ENCODE measurements around the gene CFAP141. TPM values are rescaled to one million over a fixed set of nuclear protein-coding genes. Genes with fewer than 3 reads are reported as not detected.
"Not testable (repeated sequence)": the region's sequence is repeated elsewhere in the genome, so short reads cannot be mapped to it uniquely, and the experiment has no call there.

Gene CFAP141
- not detected for polyA plus RNA-seq (2012; ENCODE audit: low read depth, missing spikeins)

DNA sequence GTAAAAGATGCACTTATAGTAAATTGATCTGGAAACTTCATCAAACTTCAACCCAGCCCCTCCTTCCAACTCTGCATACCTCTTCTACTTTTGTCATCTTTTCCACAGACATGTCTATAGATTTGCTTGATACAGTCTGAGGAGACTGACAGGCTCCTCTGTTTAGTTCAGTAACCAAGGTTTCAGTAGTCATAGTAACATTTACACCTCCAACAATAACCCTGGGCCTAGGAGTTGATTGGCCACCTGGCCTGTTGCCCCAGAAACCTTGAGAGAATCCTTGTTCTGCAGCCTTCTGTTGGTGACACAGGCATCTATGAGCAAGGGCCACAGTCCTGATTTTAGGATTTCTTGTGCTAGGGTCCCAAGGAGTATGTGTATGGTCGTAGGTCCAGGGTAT, at the start of gene CFAP141:
TSS of gene CFAP141 (minus strand) at position 138 of the 400 bp plus-strand sequence. CDS start at position 112, 26 bp downstream.
- DNase-seq (ENCODE audit: insufficient read length, low spot score) (no peak), FAIRE-seq (no peak)
- TF ChIP-seq TAF1 (IDR thresholded peaks at IDR 0.05; ENCODE audit: low read depth, low read length) = no peak
- no peak for TF ChIP-seq POLR2A (IDR thresholded peaks at IDR 0.05; ENCODE audit: low read depth, low read length)
- TF ChIP-seq POLR2AphosphoS5 (IDR thresholded peaks at IDR 0.05; ENCODE audit: low read depth, low read length) = no peak
- TF ChIP-seq SPI1 (IDR thresholded peaks at IDR 0.05; ENCODE audit: low read depth, low read length) = no peak
- TF ChIP-seq PAX5 (IDR thresholded peaks at IDR 0.05; ENCODE audit: insufficient read depth, low read length, severe bottlenecking) = no peak
- no peak for TF ChIP-seq POU2F2 (IDR thresholded peaks at IDR 0.05; ENCODE audit: low read depth, low read length)

DNA sequence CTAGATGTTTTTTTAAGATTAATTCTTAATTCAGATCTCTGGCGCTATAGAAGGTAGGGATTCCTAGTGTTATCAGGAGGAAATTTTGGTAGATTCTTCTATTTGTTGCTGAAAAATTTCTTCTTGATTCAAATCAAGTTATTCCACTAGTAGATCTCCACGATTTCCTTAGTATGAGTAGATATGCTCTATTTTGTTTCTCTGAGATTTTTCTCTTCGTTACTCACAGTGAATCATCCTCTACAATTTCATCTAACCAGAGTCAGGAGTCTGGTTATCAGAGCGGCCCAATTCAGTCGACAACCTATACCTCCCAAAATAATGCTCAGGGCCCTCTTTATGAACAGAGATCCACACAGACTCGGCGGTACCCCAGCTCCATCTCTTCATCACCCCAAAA, 47.5 kb upstream of the CFAP141 start:
- DNase-seq (ENCODE audit: insufficient read length, low spot score) (no peak), FAIRE-seq (no peak)
- no peak for TF ChIP-seq POLR2AphosphoS5 (IDR thresholded peaks at IDR 0.05; ENCODE audit: low read depth, low read length)
- TF ChIP-seq POLR2A (IDR thresholded peaks at IDR 0.05; ENCODE audit: low read depth, low read length) = no peak
- no peak for TF ChIP-seq PAX5 (IDR thresholded peaks at IDR 0.05; ENCODE audit: insufficient read depth, low read length, severe bottlenecking)
- TF ChIP-seq POU2F2 (IDR thresholded peaks at IDR 0.05; ENCODE audit: low read depth, low read length) = no peak
- TF ChIP-seq TAF1 (IDR thresholded peaks at IDR 0.05; ENCODE audit: low read depth, low read length) = no peak
- no peak for TF ChIP-seq SPI1 (IDR thresholded peaks at IDR 0.05; ENCODE audit: low read depth, low read length)

DNA sequence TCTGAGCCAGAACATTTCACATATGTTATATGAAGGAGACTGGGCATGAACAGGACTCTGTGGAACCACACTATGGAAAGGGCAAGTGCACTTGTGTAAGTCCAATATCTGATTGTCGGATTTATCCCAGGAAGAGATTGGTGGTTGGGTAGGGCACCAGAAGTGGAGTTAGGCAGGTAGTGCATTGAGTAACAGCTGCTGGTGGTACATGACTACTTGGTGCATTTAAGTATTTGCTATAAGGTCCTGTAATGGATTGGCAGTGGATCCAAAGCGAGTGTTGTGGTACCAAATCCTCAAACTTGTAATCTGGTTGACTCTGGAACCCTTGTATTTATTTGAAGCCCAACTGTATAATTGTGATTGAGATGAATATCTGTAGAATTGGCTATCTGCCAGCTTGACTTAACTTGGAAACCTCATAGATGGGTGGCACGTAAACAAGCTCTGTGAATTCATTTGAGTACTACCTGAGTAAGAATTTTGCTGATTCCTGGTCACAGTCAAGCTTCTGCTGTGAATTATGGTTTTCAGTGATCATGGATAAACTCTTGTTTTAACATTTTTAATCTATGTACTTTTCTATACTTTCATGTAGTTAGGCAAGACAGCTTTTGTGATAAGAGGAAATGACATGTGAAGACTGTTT, 35.7 kb upstream of the CFAP141 start:
- TF ChIP-seq SPI1 (IDR thresholded peaks at IDR 0.05; ENCODE audit: low read depth, low read length) (no peak), POLR2A (IDR thresholded peaks at IDR 0.05; ENCODE audit: low read depth, low read length) (no peak), POU2F2 (IDR thresholded peaks at IDR 0.05; ENCODE audit: low read depth, low read length) (no peak), POLR2AphosphoS5 (IDR thresholded peaks at IDR 0.05; ENCODE audit: low read depth, low read length) (no peak), TAF1 (IDR thresholded peaks at IDR 0.05; ENCODE audit: low read depth, low read length) (no peak), PAX5 (IDR thresholded peaks at IDR 0.05; ENCODE audit: insufficient read depth, low read length, severe bottlenecking) (no peak)
- FAIRE-seq = no peak

DNA sequence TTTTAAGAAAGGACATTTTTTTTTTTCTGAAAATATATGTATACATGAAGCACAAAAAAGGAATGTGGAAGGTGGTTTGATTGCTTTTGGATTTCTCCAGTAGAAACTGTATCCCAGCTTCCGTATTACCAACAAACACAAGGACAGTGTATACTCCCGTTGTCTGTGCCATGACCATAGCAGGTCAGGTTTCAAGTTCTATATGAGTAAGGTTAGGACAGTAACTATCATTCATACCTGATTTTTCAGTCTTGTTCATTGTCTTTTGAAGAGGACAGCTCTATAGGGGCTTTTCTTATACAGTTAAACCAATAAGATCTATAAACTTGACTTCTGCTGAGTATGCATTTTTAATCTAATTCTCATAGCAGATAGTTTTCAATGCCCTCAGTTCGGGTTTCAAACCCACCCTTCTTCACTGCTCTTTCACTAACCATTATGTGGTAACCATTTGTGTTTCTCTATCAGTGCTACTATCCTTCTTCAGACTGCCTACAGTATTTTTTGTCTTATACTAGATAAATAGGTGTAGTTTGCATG, 34.2 kb upstream of the CFAP141 start:
- TF ChIP-seq POU2F2 (IDR thresholded peaks at IDR 0.05; ENCODE audit: low read depth, low read length) = no peak
- no peak for TF ChIP-seq POLR2A (IDR thresholded peaks at IDR 0.05; ENCODE audit: low read depth, low read length)
- TF ChIP-seq PAX5 (IDR thresholded peaks at IDR 0.05; ENCODE audit: insufficient read depth, low read length, severe bottlenecking) = no peak
- TF ChIP-seq SPI1 (IDR thresholded peaks at IDR 0.05; ENCODE audit: low read depth, low read length) = no peak
- TF ChIP-seq POLR2AphosphoS5 (IDR thresholded peaks at IDR 0.05; ENCODE audit: low read depth, low read length) = no peak
- no peak for TF ChIP-seq TAF1 (IDR thresholded peaks at IDR 0.05; ENCODE audit: low read depth, low read length)
- FAIRE-seq = no peak
- DNase-seq (ENCODE audit: insufficient read length, low spot score) = no peak

More for the DNA sequence above, 35.7 kb upstream of the CFAP141 start:
- DNase-seq (ENCODE audit: insufficient read length, low spot score) = no peak

DNA sequence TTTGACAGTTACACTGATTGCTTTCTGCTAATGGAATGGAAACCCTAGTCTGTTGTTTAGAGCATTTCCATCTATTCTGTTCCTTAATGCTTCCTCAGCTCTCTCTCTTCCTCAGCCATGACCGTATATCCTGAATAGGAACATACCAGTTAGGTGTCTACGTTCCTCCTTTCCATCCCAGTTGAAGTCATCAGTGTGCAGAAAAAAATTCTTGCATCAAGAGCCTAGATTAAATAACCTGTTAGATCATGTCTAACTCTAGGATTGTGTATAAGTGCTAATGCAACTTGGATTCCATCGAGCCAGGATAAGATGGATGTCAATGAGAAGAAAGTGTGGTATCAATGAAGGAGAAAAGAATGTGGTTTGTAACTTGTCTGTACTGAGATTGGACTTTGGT, 33.4 kb upstream of the CFAP141 start:
- no peak for TF ChIP-seq POU2F2 (IDR thresholded peaks at IDR 0.05; ENCODE audit: low read depth, low read length)
- no peak for TF ChIP-seq TAF1 (IDR thresholded peaks at IDR 0.05; ENCODE audit: low read depth, low read length)
- TF ChIP-seq POLR2A (IDR thresholded peaks at IDR 0.05; ENCODE audit: low read depth, low read length) = no peak
- TF ChIP-seq PAX5 (IDR thresholded peaks at IDR 0.05; ENCODE audit: insufficient read depth, low read length, severe bottlenecking) = no peak
- no peak for TF ChIP-seq SPI1 (IDR thresholded peaks at IDR 0.05; ENCODE audit: low read depth, low read length)
- TF ChIP-seq POLR2AphosphoS5 (IDR thresholded peaks at IDR 0.05; ENCODE audit: low read depth, low read length) = no peak
- FAIRE-seq (no peak), DNase-seq (ENCODE audit: insufficient read length, low spot score) (no peak)

DNA sequence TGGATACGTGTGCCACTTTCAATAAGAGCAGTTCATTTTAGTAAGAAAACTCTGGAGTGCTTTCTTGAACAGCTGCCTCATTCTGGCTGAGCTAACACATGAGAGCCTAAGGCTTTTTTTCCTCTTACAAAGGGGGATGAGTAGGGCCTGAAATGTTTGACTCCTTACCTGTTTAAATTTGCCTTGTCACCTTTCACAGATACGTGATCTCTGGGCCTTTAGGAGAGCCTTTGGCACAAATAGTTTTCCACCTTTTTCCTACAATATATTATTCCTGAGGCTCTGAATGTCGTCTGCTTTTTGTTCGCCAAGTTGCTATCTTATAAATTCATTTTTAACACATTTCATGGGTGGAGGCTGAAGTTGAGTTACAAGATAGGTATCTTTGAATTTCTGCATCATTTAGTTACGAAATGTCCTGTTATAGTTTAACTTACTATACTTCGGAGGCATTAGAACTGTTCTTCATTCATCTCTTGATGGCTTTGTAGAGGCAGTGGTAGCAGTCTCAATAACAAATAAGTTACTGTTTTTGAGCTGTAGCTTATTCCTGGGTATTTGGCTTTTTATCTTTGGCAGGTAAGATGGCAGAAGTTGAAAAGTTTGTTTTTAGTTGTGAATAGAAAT, 31.9 kb upstream of the CFAP141 start:
- TF ChIP-seq SPI1 (IDR thresholded peaks at IDR 0.05; ENCODE audit: low read depth, low read length) (no peak), POU2F2 (IDR thresholded peaks at IDR 0.05; ENCODE audit: low read depth, low read length) (no peak), PAX5 (IDR thresholded peaks at IDR 0.05; ENCODE audit: insufficient read depth, low read length, severe bottlenecking) (no peak), POLR2A (IDR thresholded peaks at IDR 0.05; ENCODE audit: low read depth, low read length) (no peak), TAF1 (IDR thresholded peaks at IDR 0.05; ENCODE audit: low read depth, low read length) (no peak), POLR2AphosphoS5 (IDR thresholded peaks at IDR 0.05; ENCODE audit: low read depth, low read length) (no peak)
- DNase-seq (ENCODE audit: insufficient read length, low spot score) = no peak
- FAIRE-seq = no peak

DNA sequence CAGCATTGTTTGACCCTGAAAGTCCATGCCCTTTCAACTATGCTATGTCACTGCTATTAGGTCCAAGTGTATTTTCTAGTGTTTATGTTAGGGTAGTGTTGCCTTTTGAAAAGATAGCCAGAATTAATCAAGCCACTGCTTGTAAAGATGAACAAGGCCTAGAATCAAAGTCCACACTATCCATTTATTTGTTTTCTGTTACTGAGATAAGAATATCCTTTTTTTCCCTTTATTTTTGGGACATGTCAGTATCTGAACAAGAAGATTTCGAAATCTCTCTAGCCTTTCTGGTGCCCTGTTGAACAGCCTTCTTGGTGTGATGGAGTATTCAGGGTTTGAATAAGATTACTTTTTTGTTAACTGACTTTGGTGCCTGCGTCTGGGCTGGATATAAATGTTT, 31.3 kb upstream of the CFAP141 start:
- FAIRE-seq = no peak
- no peak for DNase-seq (ENCODE audit: insufficient read length, low spot score)
- no peak for TF ChIP-seq PAX5 (IDR thresholded peaks at IDR 0.05; ENCODE audit: insufficient read depth, low read length, severe bottlenecking)
- TF ChIP-seq POLR2A (IDR thresholded peaks at IDR 0.05; ENCODE audit: low read depth, low read length) = no peak
- no peak for TF ChIP-seq POU2F2 (IDR thresholded peaks at IDR 0.05; ENCODE audit: low read depth, low read length)

DNA sequence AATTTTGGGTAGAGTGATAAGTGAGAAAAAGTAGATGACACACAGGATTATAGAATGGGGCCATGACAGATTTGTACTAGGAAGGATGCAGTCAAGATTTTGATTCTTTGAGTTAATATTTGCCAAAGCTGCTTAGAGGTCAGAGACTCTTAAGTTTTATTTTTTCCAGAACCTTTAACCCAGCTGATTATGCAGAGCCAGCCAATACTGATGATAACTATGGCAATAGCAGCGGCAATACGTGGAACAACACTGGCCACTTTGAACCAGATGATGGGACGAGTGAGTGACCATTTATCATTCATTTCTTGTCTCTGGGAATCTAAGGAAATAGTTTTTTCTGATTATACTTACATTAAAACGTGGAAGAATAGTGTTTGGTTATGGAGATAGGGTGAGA, 30.7 kb upstream of the CFAP141 start:
- DNase-seq (ENCODE audit: insufficient read length, low spot score) = no peak
- no peak for TF ChIP-seq POLR2AphosphoS5 (IDR thresholded peaks at IDR 0.05; ENCODE audit: low read depth, low read length)
- TF ChIP-seq POLR2A (IDR thresholded peaks at IDR 0.05; ENCODE audit: low read depth, low read length) = no peak
- no peak for TF ChIP-seq TAF1 (IDR thresholded peaks at IDR 0.05; ENCODE audit: low read depth, low read length)
- TF ChIP-seq PAX5 (IDR thresholded peaks at IDR 0.05; ENCODE audit: insufficient read depth, low read length, severe bottlenecking) = no peak
- TF ChIP-seq SPI1 (IDR thresholded peaks at IDR 0.05; ENCODE audit: low read depth, low read length) = no peak
- no peak for FAIRE-seq

DNA sequence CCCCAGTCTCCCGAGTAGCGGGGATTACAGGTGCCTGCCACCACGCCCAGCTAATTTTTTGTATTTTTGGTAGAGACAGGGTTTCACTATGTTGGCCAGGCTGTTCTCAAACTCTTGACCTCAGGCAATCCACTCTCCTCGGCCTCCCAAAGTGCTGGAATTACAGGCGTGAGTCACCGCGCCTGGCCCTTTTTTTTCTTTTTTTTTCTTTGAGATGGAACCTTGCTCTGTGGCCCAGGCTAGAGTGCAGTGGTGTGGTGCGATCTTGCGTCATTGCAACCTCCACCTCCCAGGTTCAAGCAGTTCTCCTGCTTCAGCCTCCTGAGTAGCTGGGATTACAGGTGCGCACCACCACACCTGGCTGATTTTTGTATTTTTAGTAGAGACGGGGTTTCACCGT, 27.0 kb upstream of the CFAP141 start:
- DNase-seq (ENCODE audit: insufficient read length, low spot score); FAIRE-seq: not testable (repeated sequence)

DNA sequence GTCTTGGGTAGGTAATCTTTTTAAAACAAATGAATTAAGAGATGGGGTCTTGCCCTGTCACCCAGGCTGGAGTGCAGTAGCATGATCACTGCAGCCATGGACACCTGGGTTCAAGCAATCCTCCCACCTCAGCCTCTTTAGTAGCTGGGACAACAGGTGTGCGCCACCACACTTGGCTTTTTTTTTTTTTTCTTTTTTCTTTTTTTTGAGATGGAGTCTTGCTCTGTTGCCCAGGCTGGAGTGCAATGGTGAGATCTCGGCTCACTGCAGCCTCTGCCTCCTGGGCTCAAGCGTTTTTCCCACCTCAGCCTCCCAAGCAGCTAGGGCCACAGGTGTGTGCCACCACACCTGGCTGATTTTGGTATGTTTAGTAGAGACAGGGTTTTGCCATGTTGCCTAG, 25.0 kb upstream of the CFAP141 start:
- DNase-seq (ENCODE audit: insufficient read length, low spot score); FAIRE-seq: not testable (repeated sequence)

All from GM12891 (cell line).